HG03457 (cell line): ENCODE results near the gene NFYC.

Experiments
- ATAC-seq: cut with Tn5 transposase; IDR thresholded peaks from one replicate; pipeline ENCODE4 v1.9.1; 2021; ENCODE audit warnings: moderate number of reproducible peaks; ENCODE audit not compliant: unreplicated experiment

Gene NFYC

DNA sequence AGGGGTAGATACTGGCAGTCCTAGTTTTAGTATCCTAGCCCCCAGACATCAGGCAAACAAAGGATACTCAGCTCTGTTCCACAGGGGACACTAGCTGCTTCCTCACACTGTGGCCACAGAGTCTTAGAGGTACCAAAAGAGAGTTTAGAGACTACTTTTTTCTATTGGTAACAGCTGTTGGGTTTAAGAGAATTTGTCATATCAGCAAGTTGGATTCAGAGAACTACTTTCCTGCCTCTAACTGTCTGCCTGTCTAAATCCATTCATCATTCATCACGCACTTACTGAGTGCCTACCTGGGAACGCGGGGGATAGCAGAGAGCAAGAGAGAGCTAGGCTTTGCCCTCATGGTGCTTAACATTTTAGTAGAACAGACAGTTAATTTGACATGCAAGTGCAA, 65.0 kb downstream of the NFYC start:
- no peak for ATAC-seq

- ATAC-seq: no peak
Observed at GRCh38 chr1:40757084-40757483, 65.6 kb downstream of the NFYC start.

GRCh38 chr1:40758004-40758403, 66.5 kb downstream of the NFYC start:
- ATAC-seq: no peak

DNA sequence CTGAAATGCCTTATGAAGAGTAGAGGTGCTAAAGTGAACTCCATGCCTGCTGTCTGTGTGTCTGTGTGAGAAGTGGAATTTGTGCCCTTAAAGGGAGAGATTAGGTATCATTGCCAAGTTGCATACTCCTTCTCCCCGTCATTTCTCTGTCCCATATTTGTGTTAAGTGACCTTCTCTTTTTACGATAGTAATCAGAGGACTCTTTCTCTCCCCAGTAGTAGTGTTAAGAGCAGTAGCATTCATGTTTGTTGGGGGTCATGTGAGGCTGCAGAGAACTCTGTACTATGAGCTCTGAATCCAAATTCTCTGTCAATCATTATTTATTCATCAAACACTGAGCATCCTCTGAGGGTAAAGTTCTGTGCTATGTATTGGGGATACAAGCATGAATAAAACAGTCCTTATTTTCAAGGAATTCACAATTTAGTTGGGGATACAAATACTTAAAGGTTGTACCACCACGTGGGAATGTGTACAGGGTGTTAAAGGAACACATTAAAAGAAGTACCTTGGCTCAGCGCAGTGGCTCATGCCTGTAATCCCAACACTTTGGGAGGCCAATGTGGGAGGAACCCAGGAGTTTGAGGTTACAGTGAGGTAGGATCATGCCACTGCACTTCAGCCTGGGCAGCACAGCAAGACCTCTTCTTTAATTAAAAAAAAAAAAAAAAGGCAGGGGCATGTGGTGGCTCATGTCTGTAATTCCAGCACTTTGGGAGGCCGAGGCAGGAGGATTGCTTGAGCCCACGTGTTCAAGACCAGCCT, 67.3 kb downstream of the NFYC start:
- no peak for ATAC-seq

DNA sequence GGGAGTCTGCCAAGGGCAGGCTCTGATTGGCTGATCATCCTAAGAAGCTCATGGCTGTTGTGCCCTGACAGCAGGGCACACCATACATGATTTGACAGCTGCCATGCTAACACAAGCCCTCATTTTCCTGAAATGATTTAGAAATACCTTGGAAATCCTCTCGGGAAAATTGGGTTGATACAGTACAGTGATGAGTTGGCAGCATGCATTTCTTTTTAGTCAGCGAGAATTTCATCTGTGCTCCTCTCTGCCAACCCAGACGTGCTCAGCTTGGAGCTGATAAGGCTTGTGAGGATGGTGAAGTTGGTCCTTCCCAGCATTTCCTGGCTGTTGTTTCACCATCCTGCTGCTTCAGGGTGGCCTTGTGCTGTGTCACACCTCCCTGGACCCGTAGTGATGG, 69.5 kb downstream of the NFYC start:
- ATAC-seq: no peak

GRCh38 chr1:40762144-40762923, 70.8 kb downstream of the NFYC start:
- no peak for ATAC-seq

GRCh38 chr1:40763742-40764532, 72.4 kb downstream of the NFYC start:
- no peak for ATAC-seq

- no peak for ATAC-seq
Observed at GRCh38 chr1:40764981-40765380, 73.5 kb downstream of the NFYC start.

DNA sequence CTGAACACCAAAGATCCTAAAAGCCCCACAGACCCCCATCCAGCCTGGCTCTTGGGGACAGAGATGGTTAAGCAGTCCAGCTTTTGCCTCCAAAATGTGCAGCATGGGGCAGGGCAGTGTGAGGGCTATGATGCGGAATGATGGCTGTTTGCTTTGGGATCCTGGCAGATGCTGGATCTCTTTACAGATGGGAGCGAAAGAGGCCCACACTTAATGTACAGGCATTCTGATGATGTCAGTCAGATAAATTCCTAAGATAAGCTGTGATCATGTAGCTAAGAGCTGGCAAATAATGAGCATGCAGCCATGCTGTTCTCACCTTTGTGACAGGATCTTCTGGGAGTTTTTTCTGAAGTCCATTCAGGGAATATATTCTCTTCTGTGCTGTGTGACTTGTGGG, 74.5 kb downstream of the NFYC start:
- ATAC-seq: no peak

DNA sequence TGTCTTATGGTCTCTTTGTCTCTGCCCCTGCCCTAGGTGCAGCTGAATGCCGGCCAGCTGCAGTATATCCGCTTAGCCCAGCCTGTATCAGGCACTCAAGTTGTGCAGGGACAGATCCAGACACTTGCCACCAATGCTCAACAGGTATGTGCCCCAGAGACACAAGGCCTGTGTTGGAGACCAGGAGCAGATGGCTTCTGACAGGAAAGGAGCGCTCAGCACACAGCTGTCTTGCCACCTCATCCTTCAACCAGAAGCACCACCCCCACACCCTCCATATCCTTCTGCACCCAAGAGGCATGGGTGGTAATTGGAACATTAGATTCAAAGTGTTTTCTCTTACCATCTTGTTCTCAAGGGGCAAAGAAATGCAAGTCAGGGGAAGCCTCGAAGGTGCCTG, 75.1 kb downstream of the NFYC start:
- no peak for ATAC-seq

DNA sequence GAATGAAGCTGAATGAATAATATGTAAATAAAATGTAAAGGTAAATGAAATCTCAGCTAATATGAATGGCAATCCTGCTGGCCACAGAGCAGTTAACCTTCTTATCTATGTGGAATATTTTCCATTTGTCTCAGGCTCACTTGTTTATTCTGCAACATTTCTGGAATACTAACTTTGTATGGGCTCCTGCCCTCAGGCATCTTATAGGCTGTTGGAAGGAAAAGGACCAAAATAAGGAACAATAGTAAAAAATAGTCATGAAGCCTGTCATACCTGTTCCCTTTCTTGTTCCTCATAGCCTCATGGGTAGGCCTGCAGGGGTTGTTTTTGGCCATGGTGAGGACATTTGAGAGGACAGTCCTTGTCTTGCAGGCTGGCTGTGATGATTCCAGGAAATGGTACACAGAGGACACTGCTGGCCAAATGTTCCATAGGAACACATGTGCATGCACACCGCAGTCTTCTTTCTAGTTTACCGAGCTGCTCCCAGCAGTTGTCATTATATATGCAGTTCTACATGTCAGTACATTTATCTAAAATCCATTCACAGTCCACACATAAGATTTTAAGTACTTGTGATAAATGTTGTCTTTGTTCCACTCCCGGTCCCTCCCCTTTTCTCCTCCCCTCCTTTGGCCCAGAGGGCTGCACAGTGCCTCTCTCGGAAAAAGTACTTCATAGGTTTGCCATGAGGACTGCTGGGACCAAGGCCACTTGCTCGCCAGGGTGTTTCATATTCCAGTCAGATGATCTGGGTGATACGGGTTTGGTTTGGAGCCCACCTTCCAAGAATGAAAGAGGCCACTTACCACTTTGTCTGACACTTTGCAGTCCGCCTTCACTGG, 76.9 kb downstream of the NFYC start:
- no peak for ATAC-seq

- ATAC-seq: no peak
Observed at GRCh38 chr1:40769815-40770214, 78.3 kb downstream of the NFYC start.

DNA sequence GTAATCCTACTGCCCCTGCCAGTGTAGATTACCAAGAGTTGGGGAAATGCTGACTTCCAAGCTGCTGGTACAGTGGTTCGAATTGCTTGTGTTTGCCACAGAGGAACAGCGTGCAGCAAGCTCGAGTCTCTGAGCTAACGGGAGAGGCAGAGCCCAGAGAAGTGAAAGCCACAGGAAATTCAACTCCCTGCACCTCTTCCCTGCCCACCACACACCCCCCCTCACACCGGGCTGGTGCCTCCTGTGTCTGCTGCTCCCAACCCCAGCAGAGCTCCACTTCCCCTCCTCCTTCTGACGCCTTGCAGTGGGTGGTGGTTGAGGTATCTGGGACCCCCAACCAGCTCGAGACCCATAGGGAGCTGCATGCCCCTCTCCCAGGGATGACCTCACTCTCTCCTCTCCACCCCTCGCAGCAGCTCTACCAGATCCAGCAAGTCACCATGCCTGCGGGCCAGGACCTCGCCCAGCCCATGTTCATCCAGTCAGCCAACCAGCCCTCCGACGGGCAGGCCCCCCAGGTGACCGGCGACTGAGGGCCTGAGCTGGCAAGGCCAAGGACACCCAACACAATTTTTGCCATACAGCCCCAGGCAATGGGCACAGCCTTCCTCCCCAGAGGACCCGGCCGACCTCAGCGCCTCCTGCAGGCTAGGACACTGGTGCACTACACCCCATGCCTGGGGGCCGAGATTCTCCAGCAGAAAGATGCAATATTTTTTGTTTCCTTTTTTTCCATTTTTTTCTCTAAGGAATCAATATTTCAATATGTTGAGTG, 79.0 kb downstream of the NFYC start:
- no peak for ATAC-seq

DNA sequence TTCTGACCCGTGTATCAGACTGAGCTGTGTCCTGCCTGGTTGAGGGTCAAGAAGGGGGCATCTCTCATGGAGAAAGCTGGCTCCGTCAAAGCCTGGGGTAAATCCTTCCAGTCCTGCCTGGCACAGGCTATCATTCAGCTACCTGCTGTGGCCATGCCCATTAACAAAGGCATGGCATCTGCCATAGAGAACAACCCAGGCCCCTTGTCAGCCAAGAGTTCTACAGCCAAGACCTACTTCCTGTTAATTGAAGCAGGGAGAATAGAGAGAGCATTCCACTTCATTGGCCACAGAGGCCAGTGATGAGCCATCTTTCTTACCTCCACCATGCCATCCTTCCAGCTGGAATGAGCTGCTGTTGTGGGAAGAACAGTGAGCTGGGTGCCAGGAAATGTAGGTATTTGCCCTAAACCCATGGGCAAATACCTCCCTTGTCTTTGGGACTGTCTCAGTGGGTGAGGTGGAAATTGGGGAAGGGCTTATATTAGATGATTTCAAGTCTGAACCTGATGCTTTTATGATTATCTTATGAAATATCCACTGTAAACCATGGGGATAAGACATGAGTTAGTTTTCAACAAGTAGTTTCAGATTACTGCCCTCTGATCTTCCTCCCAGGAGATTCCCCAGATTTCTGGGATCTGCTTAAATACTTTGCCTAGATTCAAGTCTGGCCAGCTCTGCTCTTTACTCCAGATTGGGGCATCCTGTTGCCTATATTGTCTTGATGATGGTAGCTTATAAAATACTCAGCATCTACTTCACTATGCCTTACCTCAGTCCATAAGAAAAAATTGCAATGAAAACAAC, 80.8 kb downstream of the NFYC start:
- no peak for ATAC-seq

- no peak for ATAC-seq
Observed at GRCh38 chr1:40773748-40774265, 82.3 kb downstream of the NFYC start.

DNA sequence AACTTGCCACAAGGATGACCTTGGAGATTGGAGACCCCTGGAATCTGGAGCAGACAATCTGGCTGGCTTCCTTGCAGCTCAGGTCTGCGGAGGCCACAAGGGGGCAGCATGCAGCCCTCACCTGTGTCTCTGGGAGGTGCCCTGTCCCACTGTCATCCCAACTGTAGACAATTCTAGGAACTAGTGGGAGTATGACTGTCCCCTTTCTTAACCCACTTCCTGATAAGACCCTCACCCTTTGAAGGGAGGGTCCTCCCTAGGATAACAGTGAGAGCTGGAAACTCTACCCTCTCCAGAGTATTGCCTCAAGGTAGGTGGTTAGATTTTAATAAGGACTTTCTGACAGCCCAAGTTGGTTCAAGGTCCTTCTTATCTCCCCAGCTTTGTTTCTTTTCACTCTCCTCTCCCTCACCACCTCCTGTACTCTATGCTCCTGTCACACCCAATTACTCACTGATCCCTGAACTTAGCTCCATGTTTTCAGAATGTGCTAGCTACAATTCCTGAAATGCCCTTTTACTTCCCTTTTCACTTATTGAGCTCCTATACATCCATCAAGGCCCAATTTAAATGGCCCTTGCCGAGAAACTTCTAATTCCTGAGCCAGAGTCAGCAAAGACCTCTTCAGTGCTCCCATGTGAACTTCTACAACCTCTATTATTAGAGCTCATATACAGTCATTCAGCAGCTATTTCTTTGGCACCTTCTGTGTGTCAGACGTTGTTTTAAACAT, 82.9 kb downstream of the NFYC start:
- ATAC-seq: no peak

- no peak for ATAC-seq
Observed at GRCh38 chr1:40776236-40777072, 85.0 kb downstream of the NFYC start.
